Activated naive CD8-positive, alpha-beta T cell treated with anti-CD3 and anti-CD28 coated beads, Interleukin-2, amount 50 U/mL, for 24 hours (primary cell): ENCODE measurements around the gene NUCKS1.

ENCODE experiments used
- ATAC-seq: fragments of 150-1000 bp; cut with Tn5 transposase; one replicate; pipeline ENCODE4 v1.10.0; 2021
- DNase-seq: peaks from one replicate; pipeline ENCODE4 v3.0.0; 2021
- H3K27ac Mint-ChIP-seq: one replicate; pipeline ENCODE4 v1.8.0; 2021; ENCODE audit warnings: mild to moderate bottlenecking, mixed read lengths
- H3K27me3 Mint-ChIP-seq: one replicate; pipeline ENCODE4 v1.8.0; 2021; ENCODE audit warnings: mixed read lengths
- H3K36me3 Mint-ChIP-seq: one replicate; pipeline ENCODE4 v1.8.0; 2021; ENCODE audit warnings: low read depth, mixed read lengths
- H3K4me1 Mint-ChIP-seq: one replicate; pipeline ENCODE4 v1.8.0; 2021; ENCODE audit warnings: mixed read lengths
- H3K4me3 Mint-ChIP-seq: one replicate; pipeline ENCODE4 v1.8.0; 2021; ENCODE audit warnings: mild to moderate bottlenecking, moderate library complexity, mixed read lengths
- H3K9me3 Mint-ChIP-seq: one replicate; pipeline ENCODE4 v1.8.0; 2021; ENCODE audit warnings: mixed read lengths

The NUCKS1 gene

DNA sequence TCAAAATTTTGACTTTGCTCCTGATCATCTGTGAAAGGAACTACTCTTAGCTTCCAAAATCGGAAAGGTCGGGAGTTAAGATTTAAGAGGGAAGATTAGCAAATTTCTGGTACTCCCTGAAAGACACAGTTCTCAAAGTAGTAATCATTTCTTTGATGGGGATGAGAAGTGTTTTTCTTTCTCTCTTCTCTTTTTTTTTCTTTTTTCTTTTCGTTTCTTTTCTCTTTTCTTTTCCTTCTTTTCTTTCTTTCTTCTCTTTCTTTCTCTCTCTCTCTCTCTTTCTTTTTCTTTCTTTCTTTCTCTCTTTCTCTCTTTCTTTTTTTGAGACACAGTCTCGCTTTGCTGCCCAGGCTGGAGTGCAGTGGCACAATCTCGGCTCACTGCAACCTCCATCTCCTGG is 30.4 kb upstream of the NUCKS1 start:
- H3K9me3 Mint-ChIP-seq: no peaks in the 10 kb centered on the region
- ATAC-seq (no peak), DNase-seq (no peak)
- no peak overlapping the region for H3K27ac Mint-ChIP-seq
- no peaks in the 10 kb centered on the region for H3K36me3 Mint-ChIP-seq
- H3K27me3 Mint-ChIP-seq: no peaks in the 10 kb centered on the region
- H3K4me1 Mint-ChIP-seq: peaks cover 16% of the 10 kb centered on the region
- H3K4me3 Mint-ChIP-seq: no peak overlapping the region

DNA sequence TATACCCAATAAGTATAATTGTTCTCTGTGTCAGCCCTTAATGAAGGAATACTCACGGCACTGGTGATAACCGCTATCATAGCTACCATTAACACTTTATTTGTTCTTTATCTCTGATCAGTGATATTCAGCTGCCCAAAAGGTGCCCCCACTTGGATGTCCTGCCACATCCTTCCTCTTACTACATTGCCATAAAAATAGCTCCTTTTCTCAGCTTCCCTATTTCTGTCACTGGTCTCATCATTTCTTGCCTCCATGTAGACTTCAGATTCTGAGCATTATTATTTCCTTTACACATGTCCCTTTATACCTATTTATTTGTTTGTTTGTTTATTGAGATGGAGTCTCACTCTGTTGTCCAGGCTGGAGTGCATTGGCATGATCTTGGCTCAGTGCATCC is 28.0 kb upstream of the NUCKS1 start:
- H3K27me3 Mint-ChIP-seq: no peaks in the 10 kb centered on the region
- no peaks in the 10 kb centered on the region for H3K9me3 Mint-ChIP-seq
- H3K4me1 Mint-ChIP-seq: peaks cover 34% of the 10 kb centered on the region
- H3K4me3 Mint-ChIP-seq: no peak overlapping the region
- DNase-seq (no peak), ATAC-seq (no peak)
- H3K36me3 Mint-ChIP-seq: no peaks in the 10 kb centered on the region
- no peak overlapping the region for H3K27ac Mint-ChIP-seq

DNA sequence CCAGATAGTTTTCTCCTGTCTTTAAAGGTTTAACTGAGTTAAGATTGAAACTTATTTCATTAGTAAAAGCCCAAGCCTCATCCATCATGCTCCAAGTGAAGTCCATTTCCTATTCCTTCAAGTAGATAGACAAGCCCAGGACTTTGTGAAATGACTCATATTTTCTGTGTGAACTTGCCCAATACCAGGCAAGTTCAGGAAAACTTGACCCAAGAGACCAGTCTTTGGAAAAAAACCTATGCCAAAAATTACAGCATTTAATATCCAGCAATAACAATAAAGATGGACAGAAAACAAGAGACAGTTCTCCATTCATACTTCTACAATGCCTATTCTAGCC is 25.7 kb upstream of the NUCKS1 start:
- Mint-ChIP-seq H3K27me3 (no peaks in the 10 kb centered on the region), H3K4me3 (peak overlapping the region; percentile 90), H3K4me1 (peaks cover 52% of the 10 kb centered on the region), H3K27ac (peak overlapping the region; percentile 97), H3K36me3 (peaks cover 6% of the 10 kb centered on the region), H3K9me3 (no peaks in the 10 kb centered on the region)
- ATAC-seq: no peak
- no peak for DNase-seq

DNA sequence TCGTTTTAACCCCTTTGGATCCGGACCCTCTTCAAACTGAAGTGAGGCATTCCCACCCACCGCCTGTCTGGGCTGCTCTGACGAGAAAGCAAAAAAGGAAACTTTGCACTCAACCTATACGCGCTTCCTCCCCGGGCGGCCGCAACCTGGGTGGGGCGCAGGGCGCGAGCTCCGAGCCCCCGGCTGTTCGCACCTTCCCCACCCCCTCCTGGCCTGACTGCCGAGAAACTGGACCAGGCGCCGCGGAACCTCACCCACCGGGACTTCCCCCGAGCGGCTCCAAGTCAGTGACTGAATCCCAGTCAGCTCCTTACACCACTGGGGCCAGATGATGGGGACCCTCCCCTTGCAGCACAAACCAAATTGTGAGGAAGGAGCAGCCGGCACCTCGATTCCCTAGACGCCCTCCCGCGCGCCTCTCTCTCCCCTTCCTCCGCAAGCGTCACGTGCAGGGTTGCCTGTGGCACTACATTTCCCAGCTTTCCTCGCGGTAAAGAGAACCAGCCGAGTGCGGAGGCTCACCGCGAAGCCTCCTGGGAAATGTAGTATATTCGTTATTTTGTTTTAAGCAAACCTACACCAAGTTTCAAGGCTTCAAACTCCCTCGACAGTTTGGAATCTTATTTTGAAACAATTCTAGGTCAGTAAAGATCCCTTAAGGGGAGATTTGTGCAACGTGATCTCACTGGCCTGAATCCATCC is 25.2 kb upstream of the NUCKS1 start, which contains the start of gene RAB29:
Gene RAB29, minus strand, starts transcription at position 468 of the 702 bp plus-strand sequence. CDS start 526 bp downstream, outside the sequence.
- Mint-ChIP-seq H3K4me1 (peaks cover 55% of the 10 kb centered on the region), H3K27me3 (no peaks in the 10 kb centered on the region), H3K27ac (peak within 1 kb of the TSS; percentile 97), H3K4me3 (peak within 1 kb of the TSS; percentile 90), H3K36me3 (peaks cover 10% of the 10 kb centered on the region), H3K9me3 (no peaks in the 10 kb centered on the region)
- DNase-seq (peak; percentile 84), ATAC-seq (peak; percentile 81)

DNA sequence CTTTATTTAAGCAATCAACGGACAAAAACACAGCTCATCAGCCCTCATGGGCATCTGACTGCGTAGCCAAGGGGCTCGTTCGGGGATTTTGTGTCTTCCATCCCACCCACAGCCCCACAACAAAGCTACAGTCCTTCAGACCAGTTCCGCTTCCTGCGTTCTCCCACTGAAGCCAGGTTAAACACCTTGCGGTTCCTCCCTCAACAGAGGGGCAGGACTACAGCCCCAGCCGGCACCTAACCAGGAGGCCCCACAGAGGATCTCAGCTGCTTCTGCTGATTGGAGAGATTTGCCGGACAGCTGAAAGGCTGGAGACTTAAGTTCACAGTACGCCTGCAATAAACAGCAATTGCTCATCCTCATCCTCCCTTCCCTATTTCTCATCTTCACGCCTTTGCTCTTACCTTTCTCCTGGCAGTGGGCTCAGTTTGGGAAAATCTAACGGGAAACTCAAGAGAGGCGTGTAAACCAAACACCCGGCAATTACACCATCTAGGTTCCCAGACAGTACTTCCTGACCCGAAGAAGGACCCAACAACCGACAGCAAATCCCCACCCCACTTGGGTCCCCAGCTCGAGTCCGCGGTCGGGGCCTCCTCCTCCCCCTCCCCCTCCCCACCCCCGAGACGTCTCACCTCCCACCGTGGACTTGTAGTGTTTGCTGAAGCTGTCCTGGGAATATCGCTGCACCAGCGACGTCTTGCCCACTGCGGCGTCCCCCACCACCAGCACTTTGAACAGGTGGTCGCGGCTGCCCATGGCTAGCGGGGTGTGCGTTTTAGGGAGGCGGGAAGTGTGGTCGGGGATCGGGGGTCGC is 24.4 kb upstream of the NUCKS1 start:
- peaks cover 55% of the 10 kb centered on the region for H3K4me1 Mint-ChIP-seq
- H3K4me3 Mint-ChIP-seq: peak overlapping the region; percentile 90
- peak overlapping the region; percentile 97 for H3K27ac Mint-ChIP-seq
- ATAC-seq (peak; percentile 33), DNase-seq (peak; percentile 49)
- peaks cover 17% of the 10 kb centered on the region for H3K36me3 Mint-ChIP-seq
- no peaks in the 10 kb centered on the region for H3K9me3 Mint-ChIP-seq
- H3K27me3 Mint-ChIP-seq: no peaks in the 10 kb centered on the region

DNA sequence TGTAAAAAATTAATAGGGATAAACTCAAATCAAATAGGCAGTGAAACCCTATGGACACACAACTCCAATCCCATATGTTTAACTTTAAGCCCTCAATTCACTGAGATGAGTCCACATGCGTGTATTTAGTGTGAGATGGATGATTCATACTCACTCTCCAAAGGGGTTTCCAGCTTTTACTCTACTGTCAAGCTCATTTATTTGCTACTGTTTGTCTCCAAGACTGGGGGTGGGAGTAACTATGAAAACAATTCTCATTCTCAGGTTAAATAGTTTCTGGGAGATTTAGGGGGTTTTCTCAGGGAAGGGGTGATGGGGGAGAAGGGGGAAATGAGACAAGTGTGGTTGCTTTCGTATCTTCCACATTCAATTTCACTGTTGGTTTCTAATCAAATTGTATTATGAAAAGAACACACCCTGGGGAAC is 22.6 kb upstream of the NUCKS1 start:
- Mint-ChIP-seq H3K27ac (peak overlapping the region; percentile 97), H3K4me1 (peaks cover 58% of the 10 kb centered on the region), H3K36me3 (peaks cover 23% of the 10 kb centered on the region), H3K9me3 (no peaks in the 10 kb centered on the region), H3K4me3 (peak overlapping the region; percentile 90), H3K27me3 (no peaks in the 10 kb centered on the region)
- no peak for DNase-seq
- ATAC-seq: peak; percentile 63

DNA sequence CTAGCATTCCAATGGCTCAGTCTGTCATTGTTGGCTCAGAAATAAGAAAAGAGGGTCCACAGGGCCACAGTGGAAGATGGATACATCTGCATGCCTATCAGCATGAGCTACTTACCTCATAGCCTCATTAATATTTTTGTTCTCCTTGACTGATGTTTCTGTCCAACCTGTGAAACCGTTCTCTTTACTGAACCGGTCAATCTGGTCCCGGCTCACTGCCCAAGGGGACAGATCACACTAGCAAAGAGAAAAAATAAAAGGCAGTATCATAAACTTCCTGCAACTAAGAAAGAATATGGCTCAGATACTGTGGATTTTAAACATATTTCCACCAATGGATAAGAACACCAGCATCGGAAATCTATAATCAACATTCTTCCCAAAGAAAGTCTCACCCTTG is 20.6 kb upstream of the NUCKS1 start:
- peaks cover 27% of the 10 kb centered on the region for H3K36me3 Mint-ChIP-seq

DNA sequence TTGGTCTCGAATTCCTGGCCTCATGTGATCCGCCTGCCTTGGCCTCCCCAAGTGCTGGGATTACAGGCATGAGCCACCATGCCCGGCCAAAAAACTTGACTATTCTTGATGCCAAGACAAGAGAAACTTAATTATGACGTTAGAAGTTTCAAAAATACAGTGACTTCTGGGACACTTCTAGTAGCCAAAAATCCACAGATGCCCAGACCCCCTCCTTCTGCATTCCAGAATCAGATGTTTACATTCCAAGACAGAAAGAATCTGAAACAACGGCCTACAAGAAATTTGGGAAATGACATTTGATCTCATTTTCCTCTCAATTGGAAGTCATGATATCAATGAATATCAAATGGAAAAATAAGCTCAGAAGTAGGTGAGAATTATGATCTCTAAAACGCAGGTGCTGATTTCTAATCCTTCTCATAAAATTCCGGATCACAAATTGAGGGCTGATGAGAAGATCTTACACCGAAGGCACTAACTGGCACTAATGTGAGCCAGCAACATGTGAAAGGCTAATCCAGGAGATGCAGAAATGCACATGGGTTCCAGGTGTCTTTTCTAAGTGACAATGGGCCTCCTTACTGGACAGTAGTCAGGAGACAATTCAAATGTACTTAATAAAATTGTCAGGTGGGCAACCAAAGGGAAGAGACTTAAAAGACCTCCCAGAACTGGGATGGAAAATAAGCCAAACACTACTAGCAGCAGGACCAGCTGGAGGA is 19.8 kb upstream of the NUCKS1 start:
- Mint-ChIP-seq H3K9me3 (no peaks in the 10 kb centered on the region), H3K36me3 (peaks cover 27% of the 10 kb centered on the region), H3K4me3 (no peak overlapping the region), H3K27me3 (no peaks in the 10 kb centered on the region), H3K27ac (no peak overlapping the region), H3K4me1 (peaks cover 49% of the 10 kb centered on the region)
- ATAC-seq (no peak), DNase-seq (no peak)

More for the DNA sequence above, 20.6 kb upstream of the NUCKS1 start:
- no peaks in the 10 kb centered on the region for H3K27me3 Mint-ChIP-seq
- no peaks in the 10 kb centered on the region for H3K9me3 Mint-ChIP-seq
- H3K4me3 Mint-ChIP-seq: no peak overlapping the region
- no peak for DNase-seq
- peak overlapping the region; percentile 37 for H3K27ac Mint-ChIP-seq
- peaks cover 55% of the 10 kb centered on the region for H3K4me1 Mint-ChIP-seq
- no peak for ATAC-seq

DNA sequence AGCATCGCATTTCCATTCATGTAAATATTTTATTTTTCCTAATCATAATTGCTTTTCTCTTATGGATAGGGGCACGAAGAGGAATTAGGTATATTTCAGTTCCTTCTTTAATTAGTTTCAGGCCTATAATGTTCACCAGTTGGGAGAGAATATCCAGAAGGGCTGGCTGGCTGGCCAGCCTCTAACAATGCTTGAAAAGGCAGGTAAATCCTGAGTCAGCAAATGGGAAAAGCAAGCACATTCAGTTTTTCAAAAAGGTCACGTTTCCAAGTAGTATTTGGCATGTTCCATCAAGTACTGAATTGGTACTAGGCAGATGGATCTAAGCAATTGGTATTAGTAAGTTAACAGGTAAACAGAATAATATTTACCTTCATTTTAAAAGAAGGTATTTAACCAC is 17.3 kb upstream of the NUCKS1 start:
- no peak overlapping the region for H3K27ac Mint-ChIP-seq

DNA sequence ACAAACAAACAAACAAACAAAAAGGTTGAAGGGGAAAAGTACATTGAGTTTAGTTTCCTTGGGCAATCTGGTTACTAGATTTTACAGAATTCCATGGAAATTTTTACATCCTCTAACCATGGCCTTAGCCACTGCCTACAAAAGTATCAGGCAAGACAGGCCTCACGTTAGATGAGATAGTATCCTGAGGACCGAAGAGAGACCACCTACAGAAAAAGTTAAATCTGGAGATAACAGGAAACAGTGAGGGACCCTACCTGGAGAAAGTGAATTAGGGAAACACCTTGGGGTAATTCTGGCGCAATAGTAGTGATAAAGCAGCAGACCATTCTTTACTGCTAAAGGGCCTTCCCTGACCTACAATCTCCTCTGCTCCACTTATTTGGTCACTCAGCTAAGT is 16.6 kb upstream of the NUCKS1 start:
- H3K27ac Mint-ChIP-seq: peak overlapping the region; percentile 42
- H3K9me3 Mint-ChIP-seq: no peaks in the 10 kb centered on the region
- peaks cover 29% of the 10 kb centered on the region for H3K4me1 Mint-ChIP-seq
- peaks cover 23% of the 10 kb centered on the region for H3K36me3 Mint-ChIP-seq
- DNase-seq (no peak), ATAC-seq (no peak)
- H3K4me3 Mint-ChIP-seq: no peak overlapping the region
- no peaks in the 10 kb centered on the region for H3K27me3 Mint-ChIP-seq

More for the DNA sequence above, 17.3 kb upstream of the NUCKS1 start:
- H3K36me3 Mint-ChIP-seq: peaks cover 26% of the 10 kb centered on the region
- DNase-seq (no peak), ATAC-seq (no peak)
- H3K27me3 Mint-ChIP-seq: no peaks in the 10 kb centered on the region
- no peak overlapping the region for H3K4me3 Mint-ChIP-seq
- H3K4me1 Mint-ChIP-seq: peaks cover 36% of the 10 kb centered on the region
- H3K9me3 Mint-ChIP-seq: no peaks in the 10 kb centered on the region

DNA sequence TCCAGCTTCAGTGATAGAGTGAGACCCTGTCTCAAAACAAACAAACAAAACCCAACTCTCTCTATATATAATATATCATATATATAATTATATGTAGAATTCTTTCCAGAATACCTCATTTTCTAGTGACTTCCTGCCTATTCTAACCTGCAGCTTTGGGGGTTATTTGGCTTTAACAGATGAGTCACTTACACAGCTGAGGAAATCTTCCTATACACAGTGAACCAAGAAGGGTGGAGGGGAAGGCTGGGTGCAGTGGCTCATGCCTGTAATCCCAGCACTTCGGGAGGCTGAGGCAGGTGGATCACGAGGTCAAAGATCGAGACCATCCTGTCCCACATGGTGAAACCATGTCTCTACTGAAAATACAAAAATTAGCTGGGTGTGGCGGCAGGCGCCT is 16.1 kb upstream of the NUCKS1 start:
- Mint-ChIP-seq H3K4me1 (peaks cover 24% of the 10 kb centered on the region), H3K9me3 (no peaks in the 10 kb centered on the region), H3K27ac (peak overlapping the region; percentile 42), H3K36me3 (peaks cover 23% of the 10 kb centered on the region), H3K4me3 (no peak overlapping the region), H3K27me3 (no peaks in the 10 kb centered on the region)
- no peak for DNase-seq
- ATAC-seq: peak; percentile 63

DNA sequence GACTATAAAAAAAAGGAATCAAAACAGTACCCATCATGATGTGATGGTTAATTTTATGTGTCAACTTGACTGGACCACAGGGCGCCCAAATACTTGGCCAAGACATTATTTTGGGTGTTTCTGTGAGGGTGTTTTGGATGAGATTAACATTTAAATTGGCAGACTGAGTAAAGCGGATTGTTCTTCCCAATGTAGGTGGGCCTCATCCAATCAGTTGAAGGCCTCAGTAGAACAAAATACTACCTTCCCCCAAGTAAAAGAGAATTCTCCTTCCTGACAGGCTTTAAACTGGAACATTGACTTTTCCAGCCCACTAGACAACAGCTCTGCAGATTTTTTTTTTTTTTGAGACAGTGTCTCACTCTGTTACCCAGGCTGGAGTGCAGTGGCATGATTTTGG is 14.6 kb upstream of the NUCKS1 start:
- ATAC-seq (no peak), DNase-seq (no peak)
- Mint-ChIP-seq H3K4me1 (peaks cover 17% of the 10 kb centered on the region), H3K4me3 (no peak overlapping the region), H3K27ac (no peak overlapping the region), H3K9me3 (no peaks in the 10 kb centered on the region), H3K27me3 (no peaks in the 10 kb centered on the region), H3K36me3 (peaks cover 11% of the 10 kb centered on the region)

DNA sequence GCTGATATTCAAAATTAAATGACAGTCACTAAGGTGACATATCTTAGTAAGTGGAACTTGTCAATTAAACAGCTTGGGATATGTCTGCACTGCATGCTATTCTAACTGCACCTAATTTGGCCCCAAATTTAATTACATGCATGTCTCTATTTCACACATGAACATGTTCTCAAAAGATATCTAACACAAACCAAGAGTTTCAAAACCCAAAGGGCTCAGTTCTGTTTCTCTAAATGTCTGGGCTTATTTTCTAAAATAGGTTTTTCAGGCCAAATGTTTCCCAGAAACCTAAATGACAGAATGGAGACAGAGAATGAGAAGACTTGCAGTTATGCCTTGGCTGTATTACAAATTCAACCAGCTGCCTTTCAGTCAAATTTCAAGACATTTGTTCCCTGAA is 14.0 kb upstream of the NUCKS1 start:
- DNase-seq (no peak), ATAC-seq (no peak)
- Mint-ChIP-seq H3K27ac (no peak overlapping the region), H3K4me1 (peaks cover 16% of the 10 kb centered on the region), H3K9me3 (no peaks in the 10 kb centered on the region), H3K36me3 (peaks cover 9% of the 10 kb centered on the region), H3K27me3 (no peaks in the 10 kb centered on the region), H3K4me3 (no peak overlapping the region)

DNA sequence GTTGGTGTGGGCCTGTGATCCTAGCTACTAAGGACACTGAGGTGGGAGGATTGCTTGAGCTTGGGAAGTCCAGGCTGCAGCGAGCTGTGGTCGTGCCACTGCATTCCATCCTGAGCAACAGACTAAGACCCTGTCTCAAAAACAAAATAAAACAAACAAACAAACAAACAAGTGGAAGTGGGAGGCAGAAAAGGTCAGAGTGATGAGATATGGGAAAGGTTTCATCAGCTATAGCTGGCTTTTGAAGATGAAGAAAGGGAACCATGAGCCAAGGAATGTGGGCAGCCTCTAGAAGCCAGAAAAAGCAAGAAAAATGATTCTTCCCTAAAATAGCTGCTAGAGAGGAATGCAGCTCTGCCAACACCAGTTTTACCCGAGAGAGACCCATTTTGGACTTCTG is 10.6 kb upstream of the NUCKS1 start:
- Mint-ChIP-seq H3K36me3 (no peaks in the 10 kb centered on the region), H3K27me3 (no peaks in the 10 kb centered on the region), H3K4me3 (no peak overlapping the region), H3K27ac (no peak overlapping the region), H3K9me3 (no peaks in the 10 kb centered on the region), H3K4me1 (peaks cover 9% of the 10 kb centered on the region)
- ATAC-seq (no peak), DNase-seq (no peak)

DNA sequence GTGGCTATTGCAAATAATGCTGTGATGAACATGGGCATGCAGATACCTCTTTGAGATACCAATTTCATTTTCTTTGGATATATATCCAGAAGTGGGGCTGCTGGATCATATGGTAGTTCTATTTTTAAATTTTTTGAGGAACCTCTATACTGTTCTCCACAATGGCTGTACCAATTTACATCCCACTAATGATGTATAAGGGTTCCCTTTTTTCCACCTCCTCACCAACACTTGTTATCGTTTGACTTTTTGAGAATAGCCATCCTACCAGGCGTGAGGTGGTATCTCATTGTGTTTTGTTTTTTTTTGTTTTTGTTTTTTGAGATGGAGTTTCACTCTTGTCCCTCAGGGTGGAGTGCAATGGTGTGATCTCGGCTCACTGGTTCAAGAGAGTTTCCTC is 6.6 kb upstream of the NUCKS1 start:
- Mint-ChIP-seq H3K4me3 (no peak overlapping the region), H3K27ac (no peak overlapping the region), H3K4me1 (no peaks in the 10 kb centered on the region), H3K36me3 (no peaks in the 10 kb centered on the region), H3K27me3 (no peaks in the 10 kb centered on the region), H3K9me3 (no peaks in the 10 kb centered on the region)
- DNase-seq (no peak), ATAC-seq (no peak)
